ENCODE measurements around the gene KRTAP5-2. TPM values are rescaled to one million over a fixed set of nuclear protein-coding genes. Genes with fewer than 3 reads are reported as not detected.

Gene KRTAP5-2
- polyA plus RNA-seq, 6 donors from 2014 or later: not detected

DNA sequence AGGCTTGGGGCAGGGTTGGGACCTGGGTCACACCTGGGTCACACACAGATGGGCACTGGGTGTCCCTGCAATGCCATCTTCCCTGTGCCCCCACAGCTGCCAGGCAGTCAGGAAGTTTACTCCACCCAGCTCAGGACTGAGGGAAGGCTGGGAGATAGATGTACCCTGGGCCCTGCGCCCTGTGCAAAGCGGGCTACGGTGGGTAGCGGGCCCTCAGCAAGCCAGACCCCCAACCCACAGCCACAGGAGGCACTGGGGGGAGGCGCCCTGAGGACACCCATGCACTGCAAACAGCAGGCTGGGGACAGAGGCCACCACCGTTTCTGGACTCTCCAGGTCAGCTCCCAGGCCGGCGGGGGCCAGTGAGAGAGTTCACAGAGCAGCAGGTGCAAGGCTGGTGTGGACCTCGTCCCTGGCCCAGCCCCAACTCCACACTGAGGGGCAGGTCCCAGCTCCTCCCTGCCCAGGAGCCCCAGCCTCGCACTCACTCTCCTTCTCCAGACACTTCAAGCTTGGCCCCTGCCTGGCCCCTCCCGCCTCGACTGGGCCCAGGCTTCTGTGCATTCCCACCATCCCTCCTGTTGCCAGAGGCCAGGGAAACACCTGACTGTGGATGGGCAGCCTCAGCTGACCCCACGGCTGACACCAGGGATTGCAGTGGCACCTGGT lies 30.9 kb downstream of the KRTAP5-2 start:
- Mint-ChIP-seq H3K27me3 (peaks cover 13 to 73% (median 37%) of the 10 kb centered on the region in 3 donors), H3K4me3 (no peak overlapping the region), H3K27ac (peak overlapping the region in 3 of 6 donors; percentile 21 to 64 (median 47)), H3K9me3 (no peaks in the 10 kb centered on the region), H3K4me1 (peaks cover 0 to 3% (median 0%) of the 10 kb centered on the region in 3 donors), H3K36me3 (no peaks in the 10 kb centered on the region)
- ATAC-seq (ENCODE audit: low read depth in 2 of 2) (no peak), DNase-seq (no peak)

DNA sequence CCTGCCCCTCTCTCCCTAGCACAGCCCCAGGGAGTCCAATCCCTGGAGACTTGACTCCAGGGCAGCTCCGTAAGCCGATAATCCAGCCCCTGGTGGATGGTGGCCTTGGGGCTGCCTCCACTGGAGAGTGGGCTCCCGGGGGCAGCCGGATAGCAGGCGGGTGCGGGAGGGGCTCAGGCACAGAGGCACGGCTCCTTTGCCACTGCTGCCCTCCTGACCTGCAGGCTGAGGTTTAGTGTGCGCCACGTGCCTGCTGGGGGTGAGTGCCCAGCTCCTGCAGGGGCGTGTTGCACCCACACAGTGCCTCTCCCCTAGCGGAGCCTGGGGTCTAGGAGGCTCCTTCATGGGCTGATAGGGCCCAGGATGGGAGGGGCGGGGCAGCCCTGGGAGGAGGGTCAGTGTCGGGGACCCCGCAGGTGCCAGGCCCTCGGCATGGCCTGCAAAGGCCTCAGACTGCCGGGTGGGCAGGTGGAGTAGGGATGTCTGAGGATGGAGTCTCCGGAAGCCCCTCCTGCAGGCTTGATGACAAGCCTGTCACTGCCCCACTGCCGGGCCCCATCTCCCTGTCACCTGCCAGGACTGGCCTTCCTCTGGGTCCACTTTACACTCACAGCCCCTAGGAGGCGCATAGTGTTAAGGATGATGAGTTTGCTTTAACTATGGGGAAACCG lies 31.6 kb downstream of the KRTAP5-2 start:
- H3K27me3 Mint-ChIP-seq: peaks cover 13 to 80% (median 37%) of the 10 kb centered on the region in 3 donors
- no peak for ATAC-seq (ENCODE audit: low read depth in 2 of 2)
- DNase-seq: no peak
- no peak overlapping the region for H3K27ac Mint-ChIP-seq
- no peaks in the 10 kb centered on the region for H3K36me3 Mint-ChIP-seq
- no peak overlapping the region for H3K4me3 Mint-ChIP-seq
- peaks cover 0 to 3% (median 0%) of the 10 kb centered on the region in 3 donors for H3K4me1 Mint-ChIP-seq
- H3K9me3 Mint-ChIP-seq: no peaks in the 10 kb centered on the region

DNA sequence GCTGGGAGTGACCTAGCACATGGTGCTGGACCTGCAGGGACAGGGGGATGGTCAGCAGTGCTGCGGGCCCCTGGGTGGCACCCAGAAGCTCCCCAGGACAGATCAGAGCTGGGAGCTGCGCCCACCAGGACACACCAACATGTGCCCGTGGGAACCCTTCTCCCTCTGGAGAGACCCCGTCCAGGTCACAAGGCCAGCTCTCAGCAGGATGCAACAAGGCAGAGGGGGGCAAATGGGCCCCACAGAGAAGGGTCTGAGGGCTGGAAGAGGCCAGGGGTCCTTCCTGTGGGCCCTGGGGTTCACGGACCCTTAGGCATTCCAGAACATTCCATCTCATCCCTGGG lies 32.2 kb downstream of the KRTAP5-2 start:
- no peak for DNase-seq
- H3K9me3 Mint-ChIP-seq: no peaks in the 10 kb centered on the region
- no peak for ATAC-seq (ENCODE audit: low read depth in 2 of 2)
- H3K27me3 Mint-ChIP-seq: peaks cover 13 to 81% (median 37%) of the 10 kb centered on the region in 3 donors
- H3K27ac Mint-ChIP-seq: no peak overlapping the region
- no peak overlapping the region for H3K4me3 Mint-ChIP-seq
- no peaks in the 10 kb centered on the region for H3K36me3 Mint-ChIP-seq
- H3K4me1 Mint-ChIP-seq: peaks cover 0 to 3% (median 0%) of the 10 kb centered on the region in 3 donors

DNA sequence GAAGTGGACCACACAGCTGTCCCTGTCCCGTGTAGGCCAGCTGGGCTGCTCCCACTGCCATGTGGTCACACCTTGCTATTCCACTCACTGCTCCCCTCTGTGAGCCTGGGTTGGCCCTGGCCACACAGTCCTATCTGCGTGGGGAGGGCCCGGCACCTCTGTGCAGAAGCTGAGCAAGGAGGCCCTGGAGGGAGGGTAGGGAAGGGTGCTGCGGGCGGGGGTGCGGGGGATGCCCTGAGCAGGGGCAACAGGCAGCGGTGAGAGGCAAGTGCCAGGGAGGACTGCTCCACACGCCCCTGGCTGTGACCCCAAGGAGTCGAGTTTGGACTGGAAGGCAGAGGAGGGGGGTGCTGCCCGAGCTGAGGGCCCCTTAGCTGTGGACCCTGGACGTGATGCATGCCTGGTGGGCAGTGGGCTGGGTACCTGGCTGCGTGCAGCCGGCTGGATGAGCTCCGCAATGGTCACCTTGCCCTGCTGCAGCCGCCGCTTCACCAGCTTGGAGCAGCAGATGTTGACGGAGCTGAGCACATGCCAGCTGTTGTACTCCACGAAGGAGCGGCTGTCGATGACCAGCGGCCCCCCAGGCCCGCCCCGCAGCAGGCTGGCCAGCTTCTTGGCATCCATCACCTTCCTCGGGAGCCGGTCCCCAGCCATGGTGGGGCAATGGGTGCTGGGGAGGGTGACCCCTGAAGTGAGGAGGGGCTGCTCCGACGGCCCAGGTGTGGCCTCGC lies 32.8 kb downstream of the KRTAP5-2 start:
- peak overlapping the region in 1 of 6 donors; percentile 82 for H3K27ac Mint-ChIP-seq

DNA sequence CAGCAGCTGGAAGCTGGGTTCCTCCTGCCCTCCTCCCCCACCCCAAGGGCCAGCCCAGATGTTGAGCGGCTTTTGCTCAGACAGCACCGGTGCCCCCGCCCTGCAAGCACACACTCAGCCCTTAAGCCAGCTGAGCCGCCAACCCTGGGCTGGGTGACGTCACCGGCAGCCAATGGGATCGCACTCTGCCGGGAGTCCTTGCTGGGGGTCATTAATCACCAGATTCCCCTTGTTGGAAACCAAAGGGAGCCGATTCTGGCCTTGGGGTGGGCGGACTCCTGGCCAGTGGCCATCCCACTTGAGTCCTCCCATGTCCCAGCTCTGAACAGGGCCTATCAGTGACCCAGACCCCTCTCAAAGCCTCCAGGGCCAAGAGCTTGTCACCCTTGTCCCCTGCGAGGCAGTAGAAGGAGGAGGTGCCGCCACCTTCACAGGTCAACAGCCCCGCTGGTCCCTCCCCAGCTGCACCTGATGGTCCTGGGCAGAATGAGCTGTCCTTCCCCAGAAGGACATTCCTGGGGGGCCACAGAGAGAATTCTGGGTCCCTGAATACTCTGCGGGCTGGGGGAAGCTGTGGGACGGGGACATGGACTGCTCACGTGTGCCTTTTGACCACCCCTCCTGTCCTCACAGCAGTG lies 33.4 kb downstream of the KRTAP5-2 start:
- no peaks in the 10 kb centered on the region for H3K9me3 Mint-ChIP-seq
- DNase-seq (no peak), ATAC-seq (ENCODE audit: low read depth in 2 of 2) (peak; percentile 24 to 29)
- H3K4me1 Mint-ChIP-seq: no peaks in the 10 kb centered on the region
- H3K36me3 Mint-ChIP-seq: no peaks in the 10 kb centered on the region
- no peak overlapping the region for H3K4me3 Mint-ChIP-seq
- H3K27me3 Mint-ChIP-seq: peaks cover 11 to 70% (median 31%) of the 10 kb centered on the region in 3 donors
- H3K27ac Mint-ChIP-seq: peak overlapping the region in 1 of 6 donors; percentile 82

More for the DNA sequence above, 32.8 kb downstream of the KRTAP5-2 start:
- ATAC-seq (ENCODE audit: low read depth in 2 of 2): no peak
- no peaks in the 10 kb centered on the region for H3K36me3 Mint-ChIP-seq
- H3K4me1 Mint-ChIP-seq: no peaks in the 10 kb centered on the region
- H3K4me3 Mint-ChIP-seq: no peak overlapping the region
- DNase-seq: no peak
- no peaks in the 10 kb centered on the region for H3K9me3 Mint-ChIP-seq
- peaks cover 13 to 75% (median 37%) of the 10 kb centered on the region in 3 donors for H3K27me3 Mint-ChIP-seq

DNA sequence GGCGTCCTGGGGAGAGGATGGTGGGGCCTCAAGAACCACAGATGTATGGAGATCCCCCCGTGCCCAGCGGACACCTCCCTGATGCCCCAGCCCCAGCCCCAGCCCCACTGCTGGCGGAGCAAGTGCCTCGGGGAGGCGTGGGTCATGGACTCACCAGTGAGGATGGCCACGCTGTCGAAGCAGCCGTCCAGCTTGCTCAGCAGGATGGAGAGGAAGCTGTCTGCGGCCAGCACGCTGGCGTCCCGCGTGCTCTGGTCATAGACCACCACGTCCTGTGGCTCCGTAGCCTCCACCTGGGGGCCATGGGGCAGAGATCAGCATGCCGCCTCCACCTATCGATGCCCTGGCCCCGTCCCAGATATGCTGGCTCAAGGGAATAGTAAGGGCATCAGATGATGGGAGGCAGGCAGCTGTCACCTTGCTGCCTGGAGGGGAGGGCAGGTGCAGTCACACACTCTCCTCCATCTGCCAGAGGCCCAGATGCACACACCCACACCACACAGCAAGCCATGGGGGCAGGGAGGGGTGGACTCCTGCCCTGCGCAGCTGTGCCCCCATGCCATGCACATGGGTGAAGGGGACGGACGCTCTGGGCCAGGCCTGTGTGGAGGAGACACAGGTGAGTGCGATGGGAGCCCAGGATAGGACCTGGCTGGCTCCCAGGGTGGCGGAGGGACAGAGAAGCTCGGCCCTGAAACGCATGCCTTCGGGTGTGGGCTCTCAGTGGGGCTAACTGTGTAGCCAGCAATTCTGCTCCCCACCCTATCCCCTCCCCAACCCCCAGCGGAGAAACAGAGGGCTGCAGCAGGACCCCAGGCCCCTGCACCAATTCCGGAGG lies 34.2 kb downstream of the KRTAP5-2 start:
- no peak for DNase-seq
- H3K27me3 Mint-ChIP-seq: peaks cover 5 to 70% (median 26%) of the 10 kb centered on the region in 3 donors
- peak overlapping the region in 1 of 6 donors; percentile 82 for H3K27ac Mint-ChIP-seq
- H3K9me3 Mint-ChIP-seq: no peaks in the 10 kb centered on the region
- H3K4me3 Mint-ChIP-seq: no peak overlapping the region
- H3K4me1 Mint-ChIP-seq: no peaks in the 10 kb centered on the region
- no peaks in the 10 kb centered on the region for H3K36me3 Mint-ChIP-seq
- ATAC-seq (ENCODE audit: low read depth in 2 of 2): peak in 1 of 2 donors; percentile 6

DNA sequence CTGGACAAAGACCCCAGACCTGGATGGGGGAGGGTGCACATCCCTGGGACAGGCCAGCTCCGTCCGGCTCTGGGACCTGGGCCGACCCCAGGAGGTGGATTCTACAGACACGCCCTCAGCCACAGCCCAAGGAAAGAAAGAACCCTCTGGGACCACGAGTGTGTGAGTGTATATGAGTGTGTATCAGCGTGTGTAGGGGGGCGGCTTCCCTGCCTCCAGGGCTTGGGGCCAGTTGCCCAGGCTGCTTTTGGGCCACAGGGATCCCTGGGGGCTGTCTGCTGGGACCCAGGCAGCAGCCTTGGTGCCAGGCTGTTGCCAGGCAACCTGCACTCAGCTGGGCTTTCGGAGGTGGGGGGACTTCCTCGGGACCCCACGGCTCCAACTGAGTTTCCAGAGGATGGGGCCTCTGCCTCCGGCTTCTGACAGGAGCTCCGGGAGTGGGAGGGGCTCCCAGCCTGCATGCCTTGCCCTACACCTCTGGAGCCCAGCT lies 34.9 kb downstream of the KRTAP5-2 start:
- ATAC-seq (ENCODE audit: low read depth in 2 of 2) (no peak), DNase-seq (no peak)
- H3K4me1 Mint-ChIP-seq: no peaks in the 10 kb centered on the region
- H3K36me3 Mint-ChIP-seq: no peaks in the 10 kb centered on the region
- peaks cover 5 to 68% (median 26%) of the 10 kb centered on the region in 3 donors for H3K27me3 Mint-ChIP-seq
- no peak overlapping the region for H3K4me3 Mint-ChIP-seq
- peak overlapping the region in 1 of 6 donors; percentile 82 for H3K27ac Mint-ChIP-seq
- H3K9me3 Mint-ChIP-seq: no peaks in the 10 kb centered on the region

DNA sequence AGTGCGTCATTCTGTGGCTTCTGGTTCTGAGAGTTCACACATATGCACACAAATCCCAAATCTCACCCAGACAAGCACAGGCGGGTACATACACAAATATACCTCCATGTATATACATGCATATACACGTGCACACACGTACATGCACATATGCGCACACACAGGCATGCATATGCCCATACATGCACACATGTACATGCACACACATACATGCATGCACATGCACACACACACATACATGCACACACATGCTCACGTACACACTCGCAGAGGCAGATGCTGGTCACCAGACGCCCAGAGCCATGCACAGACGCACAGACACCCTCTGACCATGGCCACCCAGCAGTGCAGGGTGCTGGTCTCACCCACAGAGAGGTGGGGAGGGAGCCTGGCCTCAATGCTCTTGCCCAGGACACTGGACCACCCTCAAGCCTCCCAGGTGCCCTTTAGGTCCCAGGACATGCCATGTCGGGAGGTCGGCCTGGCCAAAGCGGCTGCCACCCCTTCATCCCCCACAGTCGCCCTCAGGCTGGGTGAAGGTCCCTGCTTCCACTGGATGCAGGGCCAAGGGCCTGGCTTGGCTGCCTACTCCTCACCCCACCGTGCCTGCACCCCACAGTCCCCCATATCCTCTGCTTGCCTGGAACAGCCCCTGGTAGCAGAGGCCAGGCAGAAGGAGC lies 35.5 kb downstream of the KRTAP5-2 start:
- no peak for ATAC-seq (ENCODE audit: low read depth in 2 of 2)
- H3K36me3 Mint-ChIP-seq: no peaks in the 10 kb centered on the region
- no peak overlapping the region for H3K4me3 Mint-ChIP-seq
- no peaks in the 10 kb centered on the region for H3K4me1 Mint-ChIP-seq
- H3K9me3 Mint-ChIP-seq: no peaks in the 10 kb centered on the region
- DNase-seq: no peak
- H3K27ac Mint-ChIP-seq: peak overlapping the region in 2 of 6 donors; percentile 49 to 82
- H3K27me3 Mint-ChIP-seq: peaks cover 5 to 67% (median 28%) of the 10 kb centered on the region in 3 donors

DNA sequence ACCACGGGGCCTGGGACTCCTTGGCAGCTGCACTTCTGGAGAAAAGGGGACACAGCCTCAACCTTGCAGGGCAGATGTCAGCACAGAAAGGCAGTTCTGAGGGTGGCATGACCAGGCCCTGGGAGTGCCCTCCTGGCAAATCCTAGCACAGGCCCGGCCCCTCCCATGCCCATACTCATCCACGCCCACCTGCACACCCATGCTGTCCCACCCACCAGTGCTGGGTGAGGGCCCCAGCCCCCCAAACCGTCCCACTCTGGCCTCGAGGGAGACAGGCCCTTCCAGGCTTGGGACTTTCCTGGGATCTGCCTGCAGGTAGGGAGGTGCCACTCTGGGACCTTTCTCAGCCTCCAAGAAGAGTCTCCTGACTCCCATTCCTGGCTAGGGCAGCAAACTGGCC lies 36.1 kb downstream of the KRTAP5-2 start:
- no peak for DNase-seq
- Mint-ChIP-seq H3K36me3 (no peaks in the 10 kb centered on the region), H3K27ac (peak overlapping the region in 1 of 6 donors; percentile 74), H3K4me1 (no peaks in the 10 kb centered on the region), H3K9me3 (no peaks in the 10 kb centered on the region), H3K4me3 (no peak overlapping the region), H3K27me3 (peaks cover 5 to 64% (median 26%) of the 10 kb centered on the region in 3 donors)
- no peak for ATAC-seq (ENCODE audit: low read depth in 2 of 2)

DNA sequence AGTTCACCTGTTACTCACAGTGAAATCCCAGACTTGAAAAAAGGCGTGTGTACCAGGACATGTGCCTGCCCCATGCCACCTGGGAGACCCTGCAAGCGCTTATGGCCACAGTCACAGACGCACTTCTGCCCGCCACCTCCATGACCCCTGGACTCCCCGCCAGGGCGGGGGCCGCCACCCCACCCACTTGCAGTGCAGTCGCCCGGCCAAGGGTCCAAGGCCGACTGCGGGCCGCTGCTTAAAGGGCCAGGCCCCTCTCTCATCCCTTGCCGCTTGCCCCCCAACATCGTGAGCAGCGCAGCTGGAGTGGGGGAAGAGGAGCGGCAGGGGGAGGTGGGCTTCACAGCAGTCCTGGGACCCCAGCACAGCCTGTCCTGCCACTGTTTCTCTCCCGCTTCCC lies 36.8 kb downstream of the KRTAP5-2 start:
- H3K4me3 Mint-ChIP-seq: no peak overlapping the region
- peak overlapping the region in 1 of 6 donors; percentile 74 for H3K27ac Mint-ChIP-seq
- peaks cover 5 to 57% (median 22%) of the 10 kb centered on the region in 3 donors for H3K27me3 Mint-ChIP-seq
- no peak for ATAC-seq (ENCODE audit: low read depth in 2 of 2)
- no peaks in the 10 kb centered on the region for H3K9me3 Mint-ChIP-seq
- no peaks in the 10 kb centered on the region for H3K36me3 Mint-ChIP-seq
- no peak for DNase-seq
- no peaks in the 10 kb centered on the region for H3K4me1 Mint-ChIP-seq

DNA sequence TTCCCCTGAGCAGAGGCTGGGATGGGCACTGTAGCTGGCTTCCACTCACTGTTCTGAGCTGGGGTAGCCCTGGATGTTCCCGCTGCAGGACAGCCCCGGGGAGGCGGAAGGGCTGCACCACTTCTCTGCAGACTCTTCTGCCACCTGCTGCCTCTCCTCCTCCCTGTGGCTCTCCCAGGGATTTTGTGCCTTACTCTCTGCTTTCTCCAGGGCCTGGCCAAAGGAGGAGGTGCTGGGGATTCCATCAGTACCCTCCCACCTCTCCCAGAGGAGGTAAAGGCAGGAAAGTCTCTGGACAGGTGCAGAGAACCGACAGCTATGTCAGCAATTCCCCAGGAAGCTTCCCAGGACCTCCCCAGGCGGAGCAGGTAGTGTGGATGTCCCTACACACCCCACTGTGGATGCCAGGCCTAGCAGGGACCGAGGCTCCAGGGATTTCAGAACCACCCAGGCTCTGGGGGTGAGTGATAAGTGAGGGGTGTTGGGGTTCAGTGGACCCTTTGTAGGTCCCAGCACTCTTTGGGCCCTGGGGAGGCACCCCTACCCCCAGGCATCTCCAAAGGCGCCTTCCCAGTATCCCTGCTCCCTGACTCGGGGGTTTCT lies 37.3 kb downstream of the KRTAP5-2 start:
- Mint-ChIP-seq H3K4me1 (no peaks in the 10 kb centered on the region), H3K27me3 (peaks cover 5 to 57% (median 20%) of the 10 kb centered on the region in 3 donors), H3K4me3 (no peak overlapping the region), H3K36me3 (no peaks in the 10 kb centered on the region), H3K27ac (no peak overlapping the region), H3K9me3 (no peaks in the 10 kb centered on the region)
- ATAC-seq (ENCODE audit: low read depth in 2 of 2) (no peak), DNase-seq (no peak)

Data from naive B cell (primary cell).